Left ventricle myocardium inferior (tissue), 1 donor: Measurements from ENCODE around the gene ZNF487. TPM values are rescaled to one million over a fixed set of nuclear protein-coding genes. Genes with fewer than 3 reads are reported as not detected.
"Not testable (repeated sequence)": the region's sequence is repeated elsewhere in the genome, so short reads cannot be mapped to it uniquely, and the experiment has no call there.

ENCODE experiments used
- DNase-seq: peaks from one replicate; pipeline ENCODE4 v3.0.0-alpha.2; 2020
- H3K27ac ChIP-seq: fragments of 200-600 bp; replicated peaks from 2 replicates; pipeline ENCODE4 v1.8.0; 2021
- H3K27me3 ChIP-seq: fragments of 200-600 bp; 2 replicates; pipeline ENCODE4 v1.8.0; 2021; ENCODE audit warnings: low read depth
- H3K36me3 ChIP-seq: fragments of 200-600 bp; 2 replicates; pipeline ENCODE4 v1.8.0; 2021
- H3K4me1 ChIP-seq: fragments of 200-600 bp; 2 replicates; pipeline ENCODE4 v1.8.0; 2021
- H3K4me3 ChIP-seq: fragments of 200-600 bp; 2 replicates; pipeline ENCODE4 v1.8.0; 2021; ENCODE audit warnings: mild to moderate bottlenecking, moderate library complexity
- H3K9me3 ChIP-seq: fragments of 200-600 bp; replicated peaks from 2 replicates; pipeline ENCODE4 v1.8.0; 2021
- intact Hi-C: fragments of 100-400 bp; cut with micrococcal nuclease; formaldehyde crosslinking; loops from one replicate; pipeline ENCODE4 v1.11.0; 2022
- total RNA-seq: library from RNA; stranded (reverse); fragmentation: NEBNext Ultra II Directional; extraction: Animal tissue kit (Norgen Biotek cat#: 25700); gene quantifications from one replicate; pipeline ENCODE4 v1.2.1, GENCODE V29; 2021
- TF ChIP-seq, protein P1 (sequence below): fragments of 200-600 bp; IDR thresholded peaks from 2 replicates; pipeline ENCODE4 v1.8.0; 2021; ENCODE audit warnings: antibody characterized with exemption, mild to moderate bottlenecking, borderline replicate concordance
- donor health status: DM: no; HTN: yes; CAD: no; lungs with severe emphysema.

The ZNF487 gene
- total RNA-seq, 1 donor from 2014 or later, result 2.2 TPM

DNA sequence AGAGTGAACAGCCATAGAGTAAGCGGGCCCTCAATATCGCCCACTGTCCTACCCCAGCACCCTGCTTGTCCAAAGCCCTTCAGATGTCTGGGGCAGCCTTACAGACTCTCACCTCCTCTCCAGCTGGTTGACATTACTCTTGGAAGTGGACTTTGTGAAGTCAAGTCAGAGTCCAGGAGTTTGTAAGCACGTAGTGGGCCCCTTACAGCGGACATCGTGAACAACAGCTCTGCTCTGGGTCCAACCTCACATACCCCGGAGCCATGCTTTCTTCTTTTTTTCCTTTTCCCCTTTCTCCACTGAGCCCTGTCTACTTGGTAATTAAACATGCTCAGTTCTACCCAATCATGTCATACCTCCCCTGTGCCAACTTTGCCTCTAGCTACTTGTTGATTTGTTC, 45.4 kb upstream of the ZNF487 start:
- Histone ChIP-seq H3K4me1 (peaks cover 71% of the 10 kb centered on the region), H3K27ac (no peak overlapping the region)
- TF ChIP-seq, protein P1, sequence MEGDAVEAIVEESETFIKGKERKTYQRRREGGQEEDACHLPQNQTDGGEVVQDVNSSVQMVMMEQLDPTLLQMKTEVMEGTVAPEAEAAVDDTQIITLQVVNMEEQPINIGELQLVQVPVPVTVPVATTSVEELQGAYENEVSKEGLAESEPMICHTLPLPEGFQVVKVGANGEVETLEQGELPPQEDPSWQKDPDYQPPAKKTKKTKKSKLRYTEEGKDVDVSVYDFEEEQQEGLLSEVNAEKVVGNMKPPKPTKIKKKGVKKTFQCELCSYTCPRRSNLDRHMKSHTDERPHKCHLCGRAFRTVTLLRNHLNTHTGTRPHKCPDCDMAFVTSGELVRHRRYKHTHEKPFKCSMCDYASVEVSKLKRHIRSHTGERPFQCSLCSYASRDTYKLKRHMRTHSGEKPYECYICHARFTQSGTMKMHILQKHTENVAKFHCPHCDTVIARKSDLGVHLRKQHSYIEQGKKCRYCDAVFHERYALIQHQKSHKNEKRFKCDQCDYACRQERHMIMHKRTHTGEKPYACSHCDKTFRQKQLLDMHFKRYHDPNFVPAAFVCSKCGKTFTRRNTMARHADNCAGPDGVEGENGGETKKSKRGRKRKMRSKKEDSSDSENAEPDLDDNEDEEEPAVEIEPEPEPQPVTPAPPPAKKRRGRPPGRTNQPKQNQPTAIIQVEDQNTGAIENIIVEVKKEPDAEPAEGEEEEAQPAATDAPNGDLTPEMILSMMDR, result no peak

DNA sequence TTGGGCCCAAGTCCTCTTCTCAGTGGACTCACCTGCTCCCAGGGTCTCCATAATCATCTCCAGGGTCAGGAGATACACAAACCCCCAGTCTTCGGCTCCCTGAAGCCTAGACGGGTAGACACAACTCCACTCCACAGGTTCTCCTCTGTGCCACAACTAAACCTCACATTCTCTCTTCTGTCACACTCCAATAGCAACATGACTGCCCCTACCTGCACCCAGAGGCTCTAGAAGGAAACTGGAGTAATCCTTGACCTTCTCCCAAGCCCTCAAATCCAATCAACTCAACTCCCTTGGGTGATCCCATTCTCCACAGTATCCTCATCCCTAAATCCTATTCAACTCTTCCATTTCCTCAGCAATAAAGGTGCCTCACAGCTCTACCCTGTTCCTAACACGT, 44.2 kb upstream of the ZNF487 start:
- H3K36me3 ChIP-seq, result peaks cover 69% of the 10 kb centered on the region
- intact Hi-C loops, result loop anchor here (5.0 kb wide), 1 partner anchor 45 kb away; the partner anchor contains the start of gene ZNF487
- TF ChIP-seq, protein P1, result no peak
- H3K9me3 ChIP-seq, result no peaks in the 10 kb centered on the region
- no peaks in the 10 kb centered on the region for H3K27me3 ChIP-seq
- H3K27ac ChIP-seq, result no peak overlapping the region
- no peak overlapping the region for H3K4me3 ChIP-seq
- H3K4me1 ChIP-seq, result peaks cover 79% of the 10 kb centered on the region
- DNase-seq, result no peak

More for the DNA sequence above, 45.4 kb upstream of the ZNF487 start:
- Histone ChIP-seq H3K4me3 (no peak overlapping the region), H3K9me3 (no peaks in the 10 kb centered on the region), H3K27me3 (no peaks in the 10 kb centered on the region), H3K36me3 (peaks cover 81% of the 10 kb centered on the region)
- intact Hi-C loops, result loop anchor here (5.0 kb wide), 1 partner anchor 46 kb away; the partner anchor contains the start of gene ZNF487
- DNase-seq, result no peak

DNA sequence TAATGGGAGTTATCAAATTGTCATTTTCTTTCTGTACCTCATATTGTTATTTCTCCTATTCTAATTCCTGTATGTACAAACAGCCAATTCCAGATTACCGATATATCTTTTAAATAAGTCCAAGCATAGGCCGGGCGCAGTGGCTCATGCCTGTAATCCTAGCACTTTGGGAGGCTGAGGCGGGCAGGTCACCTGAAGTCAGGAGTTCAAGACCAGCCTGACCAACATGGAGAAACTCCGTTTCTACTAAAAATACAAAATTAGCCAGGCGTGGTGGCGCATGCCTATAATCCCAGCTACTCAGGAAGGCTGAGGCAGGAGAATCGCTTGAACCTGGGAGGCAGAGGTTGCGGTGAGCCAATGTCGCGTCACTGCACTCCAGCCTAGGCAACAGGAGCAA, 43.7 kb upstream of the ZNF487 start:
- H3K4me3 ChIP-seq, DNase-seq, H3K9me3 ChIP-seq, H3K27ac ChIP-seq, H3K27me3 ChIP-seq: not testable (repeated sequence)
- H3K4me1 ChIP-seq, result peaks cover 84% of the 10 kb centered on the region
- peaks cover 64% of the 10 kb centered on the region for H3K36me3 ChIP-seq
- intact Hi-C loops, result loop anchor here (5.0 kb wide), 1 partner anchor 44 kb away; the partner anchor contains the start of gene ZNF487

DNA sequence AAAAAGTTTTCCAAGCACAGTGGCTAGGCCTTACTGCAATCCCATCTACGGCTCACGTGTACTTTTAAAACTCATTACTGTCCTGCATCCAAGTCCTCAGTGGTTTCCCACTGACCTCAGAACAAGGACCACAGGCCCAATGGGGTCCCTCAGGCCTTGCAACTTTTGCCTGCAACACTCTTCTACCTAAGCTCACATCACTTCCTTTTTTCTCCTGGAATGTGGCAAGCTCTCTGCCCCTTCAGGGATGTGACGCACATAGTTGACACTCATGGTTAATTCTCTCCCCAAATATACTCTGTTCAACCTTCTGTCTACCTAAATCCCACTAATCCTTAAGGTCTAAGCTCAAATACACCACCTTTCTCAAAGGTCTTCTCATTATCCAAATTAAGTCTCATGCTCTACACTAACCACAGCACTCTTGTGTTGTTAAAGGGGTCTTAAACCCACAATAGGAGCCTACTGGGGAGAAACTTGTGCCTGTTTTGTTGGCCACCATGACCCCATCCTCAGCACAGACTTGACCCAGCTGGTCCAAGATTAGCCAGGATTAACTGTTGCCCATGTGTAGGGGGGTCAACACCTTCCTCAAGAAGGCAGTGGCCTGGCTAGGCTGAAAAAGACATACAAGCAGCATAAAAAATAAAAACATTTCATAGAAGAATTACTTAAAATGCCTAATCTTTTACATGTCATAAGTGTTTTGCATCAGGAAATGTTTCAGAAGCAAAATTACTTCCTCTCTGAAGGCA, 43.1 kb upstream of the ZNF487 start:
- Histone ChIP-seq H3K9me3 (no peaks in the 10 kb centered on the region), H3K4me1 (peaks cover 85% of the 10 kb centered on the region), H3K36me3 (peaks cover 58% of the 10 kb centered on the region), H3K27ac (no peak overlapping the region), H3K4me3 (no peak overlapping the region), H3K27me3 (no peaks in the 10 kb centered on the region)
- intact Hi-C loops, result loop anchor here (5.0 kb wide), 1 partner anchor 44 kb away; the partner anchor contains the start of gene ZNF487
- TF ChIP-seq, protein P1, result no peak
- no peak for DNase-seq

DNA sequence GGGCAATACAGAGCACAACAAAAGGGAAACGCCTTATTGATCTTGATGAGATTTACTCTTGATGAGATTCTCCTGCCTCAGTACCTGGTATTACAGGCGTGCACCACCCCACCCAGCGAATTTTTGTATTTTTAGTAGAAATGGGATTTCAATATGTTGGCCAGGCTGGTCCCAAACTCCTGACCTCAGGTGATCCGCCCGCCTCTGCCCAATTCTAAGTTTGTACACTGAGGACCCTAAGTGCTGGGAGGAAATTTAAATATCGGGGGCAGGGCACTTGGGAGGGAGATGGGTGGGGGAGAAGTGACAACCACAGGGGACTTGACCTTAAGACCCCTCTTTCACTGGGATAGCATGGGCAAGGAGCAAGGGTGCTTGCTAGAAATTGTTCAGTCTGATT, 42.0 kb upstream of the ZNF487 start:
- H3K27ac ChIP-seq, result peak overlapping the region; percentile 98
- peak overlapping the region; percentile 82 for H3K4me3 ChIP-seq
- DNase-seq, result no peak
- TF ChIP-seq, protein P1, result no peak
- H3K36me3 ChIP-seq, result peaks cover 54% of the 10 kb centered on the region
- intact Hi-C loops, result loop anchor here (5.0 kb wide), 1 partner anchor 42 kb away; the partner anchor contains the start of gene ZNF487
- no peaks in the 10 kb centered on the region for H3K27me3 ChIP-seq
- H3K4me1 ChIP-seq, result peaks cover 92% of the 10 kb centered on the region
- no peaks in the 10 kb centered on the region for H3K9me3 ChIP-seq

DNA sequence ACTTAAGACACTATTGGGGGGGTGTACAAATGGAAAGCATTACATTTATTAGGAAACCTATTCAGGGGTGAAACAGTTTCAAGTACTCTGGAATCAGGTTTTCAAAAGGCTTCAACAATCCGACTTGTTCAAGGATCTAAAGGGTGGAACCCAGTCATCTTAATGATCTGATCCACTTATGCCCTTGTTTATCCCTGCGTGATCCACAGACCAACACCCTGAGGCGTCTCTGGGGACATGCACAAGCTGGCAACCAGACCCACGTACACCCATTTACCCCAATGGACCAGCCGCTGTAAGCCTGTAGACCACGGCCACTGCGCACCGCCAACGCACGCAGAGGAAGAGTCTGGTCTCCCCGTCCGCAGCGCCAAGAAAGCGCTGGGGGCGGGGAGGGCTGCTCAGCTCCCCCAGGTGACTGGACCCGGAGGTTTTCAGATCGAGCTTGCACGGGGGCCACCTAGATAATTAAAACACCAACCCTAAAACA, 41.3 kb upstream of the ZNF487 start:
- H3K36me3 ChIP-seq, result peaks cover 47% of the 10 kb centered on the region
- TF ChIP-seq, protein P1, result no peak
- no peak for DNase-seq

More for the DNA sequence above, 41.3 kb upstream of the ZNF487 start:
- H3K4me3 ChIP-seq, result peak overlapping the region; percentile 82
- intact Hi-C loops, result no loop called here
- peaks cover 90% of the 10 kb centered on the region for H3K4me1 ChIP-seq
- H3K27ac ChIP-seq, result peak overlapping the region; percentile 98
- H3K27me3 ChIP-seq, result no peaks in the 10 kb centered on the region
- H3K9me3 ChIP-seq, result no peaks in the 10 kb centered on the region
